Activated naive CD8-positive, alpha-beta T cell treated with anti-CD3 and anti-CD28 coated beads, Interleukin-2, amount 50 U/mL, for 24 hours (primary cell): ENCODE measurements around the gene RAD51B.

Experiments used
- ATAC-seq: fragments of 150-1000 bp; cut with Tn5 transposase; one replicate; pipeline ENCODE4 v1.10.0; 2021
- DNase-seq: peaks from one replicate; pipeline ENCODE4 v3.0.0; 2021
- H3K27ac Mint-ChIP-seq: one replicate; pipeline ENCODE4 v1.8.0; 2021; ENCODE audit warnings: mild to moderate bottlenecking, mixed read lengths
- H3K27me3 Mint-ChIP-seq: one replicate; pipeline ENCODE4 v1.8.0; 2021; ENCODE audit warnings: mixed read lengths
- H3K36me3 Mint-ChIP-seq: one replicate; pipeline ENCODE4 v1.8.0; 2021; ENCODE audit warnings: low read depth, mixed read lengths
- H3K4me1 Mint-ChIP-seq: one replicate; pipeline ENCODE4 v1.8.0; 2021; ENCODE audit warnings: mixed read lengths
- H3K4me3 Mint-ChIP-seq: one replicate; pipeline ENCODE4 v1.8.0; 2021; ENCODE audit warnings: mild to moderate bottlenecking, moderate library complexity, mixed read lengths
- H3K9me3 Mint-ChIP-seq: one replicate; pipeline ENCODE4 v1.8.0; 2021; ENCODE audit warnings: mixed read lengths

The RAD51B gene

GRCh38 chr14:68147303-68147702 lies 327.7 kb downstream of the RAD51B start:
- DNase-seq (no peak), ATAC-seq (no peak)
- Mint-ChIP-seq H3K36me3 (peaks cover 14% of the 10 kb centered on the region), H3K4me1 (peaks cover 18% of the 10 kb centered on the region), H3K27me3 (no peaks in the 10 kb centered on the region), H3K9me3 (peaks cover 31% of the 10 kb centered on the region), H3K27ac (no peak overlapping the region), H3K4me3 (no peak overlapping the region)

GRCh38 chr14:68148276-68148675 lies 328.7 kb downstream of the RAD51B start:
- no peak overlapping the region for H3K27ac Mint-ChIP-seq

GRCh38 chr14:68148763-68149162 lies 329.2 kb downstream of the RAD51B start:
- Mint-ChIP-seq H3K4me3 (no peak overlapping the region), H3K4me1 (peaks cover 9% of the 10 kb centered on the region), H3K9me3 (peaks cover 41% of the 10 kb centered on the region), H3K27me3 (no peaks in the 10 kb centered on the region), H3K36me3 (peaks cover 16% of the 10 kb centered on the region), H3K27ac (no peak overlapping the region)
- DNase-seq (no peak), ATAC-seq (no peak)

More at GRCh38 chr14:68148276-68148675, 328.7 kb downstream of the RAD51B start:
- H3K27me3 Mint-ChIP-seq = no peaks in the 10 kb centered on the region
- DNase-seq (no peak), ATAC-seq (no peak)
- peaks cover 14% of the 10 kb centered on the region for H3K4me1 Mint-ChIP-seq
- H3K9me3 Mint-ChIP-seq = peaks cover 38% of the 10 kb centered on the region
- no peak overlapping the region for H3K4me3 Mint-ChIP-seq
- H3K36me3 Mint-ChIP-seq = peaks cover 16% of the 10 kb centered on the region

- peaks cover 48% of the 10 kb centered on the region for H3K9me3 Mint-ChIP-seq
- H3K4me3 Mint-ChIP-seq = no peak overlapping the region
- no peaks in the 10 kb centered on the region for H3K4me1 Mint-ChIP-seq
- H3K27me3 Mint-ChIP-seq = no peaks in the 10 kb centered on the region
- H3K27ac Mint-ChIP-seq = no peak overlapping the region
- ATAC-seq (no peak), DNase-seq (no peak)
- peaks cover 20% of the 10 kb centered on the region for H3K36me3 Mint-ChIP-seq
These were observed 333.7 kb downstream of the RAD51B start for GRCh38 chr14:68153275-68153674.

- Mint-ChIP-seq H3K4me1 (no peaks in the 10 kb centered on the region), H3K36me3 (peaks cover 20% of the 10 kb centered on the region), H3K9me3 (peaks cover 38% of the 10 kb centered on the region), H3K27me3 (no peaks in the 10 kb centered on the region), H3K27ac (no peak overlapping the region), H3K4me3 (no peak overlapping the region)
- DNase-seq (no peak), ATAC-seq (no peak)
These were observed 334.7 kb downstream of the RAD51B start for GRCh38 chr14:68154275-68154674.

GRCh38 chr14:68157971-68158371 lies 338.4 kb downstream of the RAD51B start:
- Mint-ChIP-seq H3K4me3 (no peak overlapping the region), H3K27ac (no peak overlapping the region), H3K4me1 (no peaks in the 10 kb centered on the region), H3K9me3 (peaks cover 17% of the 10 kb centered on the region), H3K27me3 (no peaks in the 10 kb centered on the region), H3K36me3 (peaks cover 6% of the 10 kb centered on the region)
- DNase-seq (no peak), ATAC-seq (no peak)

- no peaks in the 10 kb centered on the region for H3K27me3 Mint-ChIP-seq
- H3K4me1 Mint-ChIP-seq = no peaks in the 10 kb centered on the region
- no peak overlapping the region for H3K27ac Mint-ChIP-seq
- peaks cover 6% of the 10 kb centered on the region for H3K36me3 Mint-ChIP-seq
- no peak overlapping the region for H3K4me3 Mint-ChIP-seq
- H3K9me3 Mint-ChIP-seq = peaks cover 13% of the 10 kb centered on the region
- DNase-seq = no peak
- ATAC-seq = no peak
These were observed 339.1 kb downstream of the RAD51B start for GRCh38 chr14:68158640-68159039.

GRCh38 chr14:68159701-68160633 lies 340.4 kb downstream of the RAD51B start:
- Mint-ChIP-seq H3K27me3 (no peaks in the 10 kb centered on the region), H3K9me3 (no peaks in the 10 kb centered on the region), H3K27ac (no peak overlapping the region), H3K4me1 (no peaks in the 10 kb centered on the region), H3K36me3 (no peaks in the 10 kb centered on the region), H3K4me3 (no peak overlapping the region)
- ATAC-seq (no peak), DNase-seq (no peak)

GRCh38 chr14:68160779-68161546 lies 341.4 kb downstream of the RAD51B start:
- no peak overlapping the region for H3K27ac Mint-ChIP-seq
- no peaks in the 10 kb centered on the region for H3K9me3 Mint-ChIP-seq
- DNase-seq (no peak), ATAC-seq (no peak)
- no peak overlapping the region for H3K4me3 Mint-ChIP-seq
- H3K36me3 Mint-ChIP-seq = no peaks in the 10 kb centered on the region
- no peaks in the 10 kb centered on the region for H3K4me1 Mint-ChIP-seq
- no peaks in the 10 kb centered on the region for H3K27me3 Mint-ChIP-seq

- no peak overlapping the region for H3K27ac Mint-ChIP-seq
- no peaks in the 10 kb centered on the region for H3K36me3 Mint-ChIP-seq
These were observed 343.3 kb downstream of the RAD51B start for GRCh38 chr14:68162887-68163286.

GRCh38 chr14:68164711-68165113 lies 345.1 kb downstream of the RAD51B start:
- Mint-ChIP-seq H3K9me3 (no peaks in the 10 kb centered on the region), H3K4me1 (no peaks in the 10 kb centered on the region), H3K4me3 (no peak overlapping the region), H3K27ac (no peak overlapping the region), H3K27me3 (no peaks in the 10 kb centered on the region), H3K36me3 (no peaks in the 10 kb centered on the region)
- DNase-seq (no peak), ATAC-seq (no peak)

More at GRCh38 chr14:68162887-68163286, 343.3 kb downstream of the RAD51B start:
- no peak for ATAC-seq
- no peaks in the 10 kb centered on the region for H3K4me1 Mint-ChIP-seq
- DNase-seq = no peak
- no peaks in the 10 kb centered on the region for H3K9me3 Mint-ChIP-seq
- H3K27me3 Mint-ChIP-seq = no peaks in the 10 kb centered on the region
- H3K4me3 Mint-ChIP-seq = no peak overlapping the region

- H3K27ac Mint-ChIP-seq = no peak overlapping the region
- H3K36me3 Mint-ChIP-seq = no peaks in the 10 kb centered on the region
- ATAC-seq (no peak), DNase-seq (no peak)
- no peaks in the 10 kb centered on the region for H3K4me1 Mint-ChIP-seq
- no peaks in the 10 kb centered on the region for H3K9me3 Mint-ChIP-seq
- H3K4me3 Mint-ChIP-seq = no peak overlapping the region
- no peaks in the 10 kb centered on the region for H3K27me3 Mint-ChIP-seq
These were observed 345.8 kb downstream of the RAD51B start for GRCh38 chr14:68165274-68165843.

GRCh38 chr14:68166731-68167382 lies 347.3 kb downstream of the RAD51B start:
- Mint-ChIP-seq H3K4me3 (no peak overlapping the region), H3K9me3 (no peaks in the 10 kb centered on the region), H3K27me3 (no peaks in the 10 kb centered on the region), H3K4me1 (no peaks in the 10 kb centered on the region), H3K27ac (no peak overlapping the region), H3K36me3 (no peaks in the 10 kb centered on the region)
- DNase-seq (no peak), ATAC-seq (no peak)

GRCh38 chr14:68167383-68168087 lies 348.0 kb downstream of the RAD51B start:
- H3K9me3 Mint-ChIP-seq = no peaks in the 10 kb centered on the region
- ATAC-seq = no peak
- no peak for DNase-seq
- no peak overlapping the region for H3K4me3 Mint-ChIP-seq
- peaks cover 2% of the 10 kb centered on the region for H3K36me3 Mint-ChIP-seq
- H3K4me1 Mint-ChIP-seq = no peaks in the 10 kb centered on the region
- H3K27me3 Mint-ChIP-seq = no peaks in the 10 kb centered on the region
- H3K27ac Mint-ChIP-seq = no peak overlapping the region
